CD4-positive, alpha-beta memory T cell (primary cell): Measurements from ENCODE around the gene MIEF1. TPM values are rescaled to one million over a fixed set of nuclear protein-coding genes. Genes with fewer than 3 reads are reported as not detected.
"Not testable (repeated sequence)": the region's sequence is repeated elsewhere in the genome, so short reads cannot be mapped to it uniquely, and the experiment has no call there.

ENCODE experiments used
- CTCF ChIA-PET: fragments of 350-600 bp; sonication (Branson Sonifier 250); formaldehyde crosslinking; loops from one replicate; lab custom pipeline; 2021; ENCODE audit warnings: inconsistent platforms; ENCODE audit not compliant: partially characterized antibody; lab: Charles Lee
- POLR2A ChIA-PET: fragments of 350-600 bp; sonication (Branson Sonifier 250); formaldehyde crosslinking; loops from one replicate; lab custom pipeline; 2021; ENCODE audit not compliant: partially characterized antibody; lab: Charles Lee
- DNase-seq, 5 donors: peaks; one replicate each; pipeline versions ENCODE4 v3.0.0 to v3.0.0-alpha.2; 2020 to 2022; ENCODE audit warnings: mixed read lengths in 1 of 5
- H3K27ac ChIP-seq: one replicate; pipeline ENCODE4 v1.7.0; 2013; ENCODE audit warnings: low read depth, low read length
- H3K27me3 ChIP-seq: 2 replicates; pipeline ENCODE4 v1.7.0; 2013; ENCODE audit warnings: mild to moderate bottlenecking, low read length, moderate library complexity; ENCODE audit not compliant: insufficient read depth
- H3K36me3 ChIP-seq: 2 replicates; pipeline ENCODE4 v1.7.0; 2013; ENCODE audit warnings: mild to moderate bottlenecking, low read length, moderate library complexity; ENCODE audit not compliant: insufficient read depth
- H3K4me1 ChIP-seq: 2 replicates; pipeline ENCODE4 v1.7.0; 2013; ENCODE audit warnings: mild to moderate bottlenecking, low read length, moderate library complexity; ENCODE audit not compliant: insufficient read depth
- H3K4me3 ChIP-seq, 2 donors: one replicate each; pipeline ENCODE4 v1.7.0; 2013; ENCODE audit warnings: low read length in 2 of 2, mild to moderate bottlenecking in 1 of 2
- H3K9me3 ChIP-seq, 2 donors: one replicate each; pipeline ENCODE4 v1.7.0; 2013; ENCODE audit warnings: low read length in 2 of 2, control low read depth in 1 of 2; ENCODE audit not compliant: control insufficient read depth in 1 of 2
- H3K27ac Mint-ChIP-seq, 7 donors: one replicate each; pipeline ENCODE4 v1.8.0; 2020 to 2021; ENCODE audit warnings: mixed read lengths in 7 of 7, mild to moderate bottlenecking in 6 of 7, inconsistent platforms in 3 of 7, moderate library complexity in 3 of 7
- H3K27me3 Mint-ChIP-seq, 2 donors: one replicate each; pipeline ENCODE4 v1.8.0; 2020 to 2021; ENCODE audit warnings: mixed read lengths in 2 of 2
- H3K36me3 Mint-ChIP-seq, 2 donors: one replicate each; pipeline ENCODE4 v1.8.0; 2020 to 2021; ENCODE audit warnings: mixed read lengths in 2 of 2, inconsistent platforms in 1 of 2, mild to moderate bottlenecking in 1 of 2
- H3K4me1 Mint-ChIP-seq, 4 donors: one replicate each; pipeline ENCODE4 v1.8.0; 2020 to 2021; ENCODE audit warnings: mixed read lengths in 4 of 4, mild to moderate bottlenecking in 1 of 4
- H3K4me3 Mint-ChIP-seq, 8 donors: one replicate each; pipeline ENCODE4 v1.8.0; 2020 to 2021; ENCODE audit warnings: mixed read lengths in 8 of 8, mild to moderate bottlenecking in 7 of 8, moderate library complexity in 6 of 8, inconsistent platforms in 3 of 8
- H3K9me3 Mint-ChIP-seq, 8 donors: one replicate each; pipeline ENCODE4 v1.8.0; 2020 to 2021; ENCODE audit warnings: mixed read lengths in 8 of 8, mild to moderate bottlenecking in 5 of 8, inconsistent platforms in 3 of 8, moderate library complexity in 1 of 8
- intact Hi-C: fragments of 100-400 bp; cut with micrococcal nuclease; formaldehyde crosslinking; loops from one replicate; pipeline ENCODE4 v1.15.1; 2023
- polyA plus RNA-seq, 2 donors: library from polyadenylated mRNA; unstranded; fragments of 300-500 nt; fragmentation: Illumina TruSeq; gene quantifications; one replicate each; pipeline ENCODE4 v1.2.3, GENCODE V29; 2021
- total RNA-seq, 2 experiments: library from RNA; stranded (reverse); gene quantifications; one replicate each; pipeline ENCODE4 v1.2.3, GENCODE V29; 2021

MIEF1 gene
- total and polyA plus RNA-seq, 4 experiments from 2014 or later = 15.4 to 44.3 (median 34.0) TPM

- CTCF ChIA-PET = interaction anchor here (0.9 to 9.5 kb wide), 7 partner anchors 11 to 507 kb away, joined by 3 to 100 read pairs (median 17); partner anchors contain the start of genes MIEF1 and RPS19BP1
- no peak for DNase-seq
- peaks cover 50% of the 10 kb centered on the region for H3K36me3 ChIP-seq
Measured at GRCh38 chr22:39518144-39518786, 16.2 kb downstream of the MIEF1 start.

DNA sequence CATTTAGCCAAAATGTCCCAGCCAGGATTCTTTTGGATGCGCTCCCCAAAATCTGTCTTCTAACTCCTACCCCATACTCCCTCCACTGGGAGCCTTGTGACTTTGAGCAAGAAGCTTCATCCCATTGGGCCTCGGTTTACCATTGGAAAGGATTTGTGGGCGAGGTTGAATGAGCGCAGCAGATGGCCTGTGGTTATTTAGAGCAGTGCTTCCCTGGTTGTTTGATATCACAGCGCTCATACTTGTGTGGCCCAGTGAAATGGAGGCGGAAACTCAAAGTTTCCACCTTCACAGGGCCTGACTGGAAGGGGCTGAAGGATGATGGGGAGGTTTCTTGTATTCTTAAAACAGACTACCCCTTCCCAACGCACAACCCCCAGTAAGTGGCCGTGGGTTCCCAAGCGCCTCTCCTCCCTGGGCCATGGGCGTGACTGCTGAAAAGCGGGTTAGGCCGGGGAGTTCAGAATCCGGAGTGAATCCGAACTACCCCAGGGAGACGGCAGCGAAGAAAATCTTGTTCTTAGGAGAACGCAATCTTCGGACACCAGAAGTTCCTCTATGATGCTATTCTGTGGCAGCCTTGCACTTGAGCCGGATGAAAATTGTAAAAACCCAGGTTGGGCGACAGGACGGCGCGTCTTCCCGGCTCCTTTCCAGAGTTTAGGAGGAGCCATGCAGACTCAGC is 17.0 kb downstream of the MIEF1 start:
- peak overlapping the region; percentile 85 for H3K27ac ChIP-seq
- H3K27me3 ChIP-seq = no peaks in the 10 kb centered on the region
- H3K4me3 ChIP-seq = peak overlapping the region; percentile 79 to 96
- CTCF ChIA-PET = interaction anchor here (1.0 to 9.5 kb wide), 9 partner anchors 10 to 120 kb away, joined by 6 to 100 read pairs (median 17); partner anchors contain the start of genes MIEF1, RPS19BP1 and TAB1
- H3K36me3 ChIP-seq = peaks cover 45% of the 10 kb centered on the region
- no peaks in the 10 kb centered on the region for H3K9me3 ChIP-seq
- Mint-ChIP-seq H3K9me3 (peaks cover 0 to 13% (median 1%) of the 10 kb centered on the region in 8 donors), H3K4me1 (peaks cover 28 to 54% (median 46%) of the 10 kb centered on the region in 4 donors), H3K27me3 (peaks cover 3 to 4% of the 10 kb centered on the region in 2 donors), H3K36me3 (peaks cover 37 to 62% of the 10 kb centered on the region in 2 donors), H3K27ac (peak overlapping the region; percentile 87 to 100 (median 96)), H3K4me3 (peak overlapping the region; percentile 92 to 99 (median 97))
- no peak for DNase-seq
- intact Hi-C loops = no loop called here
- H3K4me1 ChIP-seq = peaks cover 40% of the 10 kb centered on the region
- POLR2A ChIA-PET = interaction anchor here (0.7 to 14.5 kb wide), 33 partner anchors 9 to 1337 kb away, joined by 3 to 165 read pairs (median 4); partner anchors contain the start of genes ADSL, CBX6, MIEF1 and RPL3

More at GRCh38 chr22:39518144-39518786, 16.2 kb downstream of the MIEF1 start:
- Mint-ChIP-seq H3K27me3 (peaks cover 3 to 4% of the 10 kb centered on the region in 2 donors), H3K9me3 (peaks cover 0 to 13% (median 1%) of the 10 kb centered on the region in 8 donors), H3K27ac (peak overlapping the region in 4 of 7 donors; percentile 57 to 100 (median 81)), H3K4me1 (peaks cover 26 to 48% (median 41%) of the 10 kb centered on the region in 4 donors), H3K36me3 (peaks cover 43 to 66% of the 10 kb centered on the region in 2 donors), H3K4me3 (peak overlapping the region in 6 of 8 donors; percentile 92 to 99 (median 97))
- Histone ChIP-seq H3K27me3 (no peaks in the 10 kb centered on the region), H3K27ac (no peak overlapping the region), H3K9me3 (no peaks in the 10 kb centered on the region), H3K4me1 (peaks cover 34% of the 10 kb centered on the region), H3K4me3 (no peak overlapping the region)
- POLR2A ChIA-PET = interaction anchor here (0.7 to 1.7 kb wide), 6 partner anchors 10 to 257 kb away, joined by 3 to 4 read pairs (median 3); partner anchors contain the start of gene TAB1
- intact Hi-C loops = no loop called here

GRCh38 chr22:39519681-39520225 is 17.7 kb downstream of the MIEF1 start:
- H3K27me3 Mint-ChIP-seq = peaks cover 3 to 4% of the 10 kb centered on the region in 2 donors
- Histone ChIP-seq H3K4me3 (peak overlapping the region; percentile 79 to 96), H3K36me3 (peaks cover 44% of the 10 kb centered on the region), H3K9me3 (no peaks in the 10 kb centered on the region), H3K27ac (peak overlapping the region; percentile 85), H3K27me3 (no peaks in the 10 kb centered on the region), H3K4me1 (peaks cover 41% of the 10 kb centered on the region)
- ChIA-PET POLR2A (interaction anchor here (0.7 to 14.5 kb wide), 33 partner anchors 9 to 1337 kb away, joined by 3 to 165 read pairs (median 4); partner anchors contain the start of genes ADSL, CBX6, MIEF1 and RPL3), CTCF (interaction anchor here (0.8 to 2.2 kb wide), 9 partner anchors 10 to 524 kb away, joined by 3 to 42 read pairs (median 6); partner anchors contain the start of gene TAB1)
- H3K27ac Mint-ChIP-seq = peak overlapping the region; percentile 96 to 100 (median 99)
- DNase-seq = peak in 1 of 5 donors; percentile 98
- peaks cover 0 to 13% (median 1%) of the 10 kb centered on the region in 8 donors for H3K9me3 Mint-ChIP-seq
- H3K36me3 Mint-ChIP-seq = peaks cover 34 to 62% of the 10 kb centered on the region in 2 donors
- H3K4me1 Mint-ChIP-seq = peaks cover 27 to 57% (median 45%) of the 10 kb centered on the region in 4 donors
- H3K4me3 Mint-ChIP-seq = peak overlapping the region; percentile 92 to 99 (median 97)
- intact Hi-C loops = loop anchor here (1.0 to 10.0 kb wide), 5 partner anchors 13 to 275 kb away; partner anchors contain the start of genes MIEF1, PDGFB, RPL3 and RPS19BP1

- H3K4me1 ChIP-seq = peaks cover 47% of the 10 kb centered on the region
- H3K36me3 ChIP-seq = peaks cover 37% of the 10 kb centered on the region
- H3K36me3 Mint-ChIP-seq = peaks cover 32 to 63% of the 10 kb centered on the region in 2 donors
Measured at GRCh38 chr22:39520226-39521105, 18.4 kb downstream of the MIEF1 start, which contains the start of gene ATF4. ATF4 (plus strand) TSS chr22:39520562; CDS start chr22:39521446, 884 bp downstream.

GRCh38 chr22:39521106-39521885 is 19.2 kb downstream of the MIEF1 start:
- CTCF ChIA-PET = interaction anchor here (2.2 to 12.4 kb wide), 3 partner anchors 9 to 27 kb away, joined by 5 to 345 read pairs (median 42); no protein-coding TSS in a partner anchor
- not testable (repeated sequence) for H3K27me3 ChIP-seq, H3K27me3 Mint-ChIP-seq, H3K9me3 ChIP-seq
- Mint-ChIP-seq H3K27ac (peak overlapping the region; percentile 96 to 100 (median 99)), H3K4me1 (peaks cover 30 to 70% (median 50%) of the 10 kb centered on the region in 4 donors), H3K4me3 (peak overlapping the region; percentile 92 to 99 (median 97)), H3K36me3 (peaks cover 25 to 61% of the 10 kb centered on the region in 2 donors), H3K9me3 (peaks cover 0 to 13% (median 1%) of the 10 kb centered on the region in 8 donors)
- DNase-seq = peak in 1 of 5 donors; percentile 39
- peak overlapping the region; percentile 85 for H3K27ac ChIP-seq
- POLR2A ChIA-PET = interaction anchor here (1.2 to 14.5 kb wide), 18 partner anchors 9 to 825 kb away, joined by 3 to 165 read pairs (median 14); partner anchors contain the start of genes ADSL, CBX6, MIEF1 and RPL3
- peaks cover 32% of the 10 kb centered on the region for H3K36me3 ChIP-seq
- peak overlapping the region; percentile 30 to 96 for H3K4me3 ChIP-seq
- H3K4me1 ChIP-seq = peaks cover 53% of the 10 kb centered on the region
- intact Hi-C loops = loop anchor here (1.0 to 10.0 kb wide), 2 partner anchors 109 to 276 kb away; partner anchors contain the start of gene PDGFB

More at GRCh38 chr22:39520226-39521105, 18.4 kb downstream of the MIEF1 start, which contains the start of gene ATF4:
- H3K4me1 Mint-ChIP-seq = peaks cover 28 to 62% (median 48%) of the 10 kb centered on the region in 4 donors
- H3K9me3 Mint-ChIP-seq = peaks cover 0 to 13% (median 1%) of the 10 kb centered on the region in 8 donors
- H3K4me3 ChIP-seq = peak within 1 kb of the TSS; percentile 85 to 96
- H3K4me3 Mint-ChIP-seq = peak within 1 kb of the TSS; percentile 92 to 99 (median 97)
- peak within 1 kb of the TSS; percentile 85 for H3K27ac ChIP-seq
- POLR2A ChIA-PET = interaction anchor here (0.7 to 14.5 kb wide), 34 partner anchors 10 to 1336 kb away, joined by 3 to 165 read pairs (median 4); partner anchors contain the start of genes ADSL, CBX6, MIEF1 and RPL3
- intact Hi-C loops = loop anchor here (1.0 to 10.0 kb wide), 6 partner anchors 12 to 276 kb away; partner anchors contain the start of genes MIEF1, PDGFB, RPL3 and RPS19BP1
- peaks cover 3 to 4% of the 10 kb centered on the region in 2 donors for H3K27me3 Mint-ChIP-seq
- CTCF ChIA-PET = interaction anchor here (0.8 to 12.4 kb wide), 10 partner anchors 10 to 524 kb away, joined by 3 to 345 read pairs (median 7); partner anchors contain the start of gene TAB1
- DNase-seq = peak; percentile 68 to 98 (median 97)
- H3K27me3 ChIP-seq = no peaks in the 10 kb centered on the region
- H3K9me3 ChIP-seq = no peaks in the 10 kb centered on the region
- peak within 1 kb of the TSS; percentile 96 to 100 (median 99) for H3K27ac Mint-ChIP-seq
